A549 treated with AZD9567 at 1 μM for 4 hours (cell line): ENCODE data around the gene ZNRF1. TPM values are rescaled to one million over a fixed set of nuclear protein-coding genes. Genes with fewer than 3 reads are reported as not detected.

Source experiments
- total RNA-seq: library from RNA; stranded (reverse); fragments of 200-300 nt; extraction: Qiagen RNA extraction; gene quantifications from 5 replicates; pipeline ENCODE4 v1.2.3, GENCODE V29; 2022; ENCODE audit not compliant: insufficient read depth

The ZNRF1 gene
- 19.3 to 21.4 TPM (median 19.8 TPM) in 5 replicates for total RNA-seq

GRCh38 chr16:74998481-74999218, at the start of gene ZNRF1:
ZNRF1 (plus strand) TSS chr16:74999024; CDS start chr16:74999672, 648 bp downstream.

GRCh38 chr16:74984529-74985296, 14.1 kb upstream of the ZNRF1 start, which contains the start of gene WDR59:
WDR59 (minus strand) TSS chr16:74985123; CDS start chr16:74985017, 106 bp downstream.

GRCh38 chr16:75116081-75116910, 117.5 kb downstream of the ZNRF1 start, which contains the start of gene LDHD:
LDHD (minus strand) TSS chr16:75116780; CDS start chr16:75116720, 60 bp downstream.

GRCh38 chr16:75148311-75149195, 149.7 kb downstream of the ZNRF1 start, which contains the start of gene ZFP1:
ZFP1 (plus strand) TSS chr16:75148524; CDS start chr16:75152952, 4,428 bp downstream.

Other genes with a start within 250 kb of the ZNRF1 start
- 26.0 to 41.4 TPM (median 27.7 TPM) in 5 replicates for gene FA2H, start 224.2 kb upstream of the ZNRF1 start, total RNA-seq
- gene WDR59, start 13.9 kb upstream of the ZNRF1 start, total RNA-seq = 27.3 to 52.9 TPM (median 30.1 TPM) in 5 replicates
- 0.63 to 1.4 TPM (median 0.85 TPM) in 5 replicates for gene LDHD, start 117.8 kb downstream of the ZNRF1 start, total RNA-seq
- gene ZFP1, start 149.5 kb downstream of the ZNRF1 start, total RNA-seq = 10.9 to 19.2 TPM (median 12.1 TPM) in 5 replicates
- gene CTRB2, start 208.1 kb downstream of the ZNRF1 start, total RNA-seq = 0.21 TPM in 1 of 5 replicates, not detected in the others
- gene CTRB1, start 220.0 kb downstream of the ZNRF1 start, total RNA-seq = not detected in 5 replicates